ENCODE measurements around the gene GREB1.

Gene GREB1

GRCh38 chr2:11592671-11593574 lies 59.1 kb downstream of the GREB1 start:
- no peak overlapping the region for H3K27ac ChIP-seq
- TF ChIP-seq ZFX (IDR thresholded peaks at IDR 0.05) (no peak), CTCF (conservative IDR thresholded peaks at IDR 0.05) (no peak)

- no peak overlapping the region for H3K27ac ChIP-seq
Observed at GRCh38 chr2:11596801-11597200, 63.0 kb downstream of the GREB1 start.

GRCh38 chr2:11597538-11598225 lies 63.8 kb downstream of the GREB1 start:
- no peak overlapping the region for H3K27ac ChIP-seq
- no peak for TF ChIP-seq ZFX (IDR thresholded peaks at IDR 0.05)
- no peak for TF ChIP-seq CTCF (conservative IDR thresholded peaks at IDR 0.05)

More at GRCh38 chr2:11596801-11597200, 63.0 kb downstream of the GREB1 start:
- TF ChIP-seq ZFX (IDR thresholded peaks at IDR 0.05): no peak
- TF ChIP-seq CTCF (conservative IDR thresholded peaks at IDR 0.05): no peak

GRCh38 chr2:11598228-11598731 lies 64.4 kb downstream of the GREB1 start:
- TF ChIP-seq CTCF (conservative IDR thresholded peaks at IDR 0.05): no peak
- TF ChIP-seq ZFX (IDR thresholded peaks at IDR 0.05): no peak

GRCh38 chr2:11602563-11603204 lies 68.8 kb downstream of the GREB1 start:
- no peak for TF ChIP-seq ZFX (IDR thresholded peaks at IDR 0.05)
- TF ChIP-seq CTCF (conservative IDR thresholded peaks at IDR 0.05): no peak
- no peak overlapping the region for H3K27ac ChIP-seq

More at GRCh38 chr2:11598228-11598731, 64.4 kb downstream of the GREB1 start:
- no peak overlapping the region for H3K27ac ChIP-seq

GRCh38 chr2:11610624-11611242 lies 76.9 kb downstream of the GREB1 start:
- H3K27ac ChIP-seq: no peak overlapping the region
- TF ChIP-seq CTCF (conservative IDR thresholded peaks at IDR 0.05) (no peak), ZFX (IDR thresholded peaks at IDR 0.05) (no peak)

All from C4-2B (cell line).